MM.1S (cell line): ENCODE measurements around the gene VPS52.

Source experiments
- EZH2 ChIP-seq: fragments of 300-600 bp; sonication (generic); optimal IDR thresholded peaks from 2 replicates; pipeline ENCODE3; 2017; ENCODE audit warnings: low read depth, mild to moderate bottlenecking, antibody characterized with exemption, low read length, mixed read lengths
- EZH2phosphoT487 ChIP-seq: fragments of 300-600 bp; sonication (generic); IDR thresholded peaks from 2 replicates; pipeline ENCODE4 v1.6.1; 2018; ENCODE audit warnings: antibody characterized with exemption, low read length
- TF ChIP-seq, protein P1 (sequence below): fragments of 300-600 bp; sonication (generic); IDR thresholded peaks from 2 replicates; pipeline ENCODE4 v1.5.1; 2016; ENCODE audit warnings: antibody characterized with exemption, low read length, mixed read lengths

DNA sequence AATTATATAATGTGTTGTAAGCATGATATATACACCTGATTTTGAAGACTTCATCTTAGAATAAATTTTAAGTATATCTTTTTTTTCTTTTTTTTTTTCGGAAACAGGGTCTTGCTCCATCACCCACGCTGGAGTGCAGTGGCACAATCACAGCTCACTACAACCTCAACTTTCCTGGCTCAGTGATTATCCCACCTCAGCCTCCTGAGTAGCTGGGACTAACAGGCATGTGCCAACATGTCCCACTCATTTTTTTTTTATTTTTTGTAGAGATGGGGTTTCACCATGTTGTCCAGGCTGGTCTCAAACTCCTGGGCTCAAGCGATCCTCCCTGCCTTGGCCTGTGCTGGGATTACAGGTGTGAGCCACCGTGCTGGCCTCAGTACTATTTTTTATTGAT is 17.1 kb downstream of the VPS52 start:
- TF ChIP-seq, protein P1, sequence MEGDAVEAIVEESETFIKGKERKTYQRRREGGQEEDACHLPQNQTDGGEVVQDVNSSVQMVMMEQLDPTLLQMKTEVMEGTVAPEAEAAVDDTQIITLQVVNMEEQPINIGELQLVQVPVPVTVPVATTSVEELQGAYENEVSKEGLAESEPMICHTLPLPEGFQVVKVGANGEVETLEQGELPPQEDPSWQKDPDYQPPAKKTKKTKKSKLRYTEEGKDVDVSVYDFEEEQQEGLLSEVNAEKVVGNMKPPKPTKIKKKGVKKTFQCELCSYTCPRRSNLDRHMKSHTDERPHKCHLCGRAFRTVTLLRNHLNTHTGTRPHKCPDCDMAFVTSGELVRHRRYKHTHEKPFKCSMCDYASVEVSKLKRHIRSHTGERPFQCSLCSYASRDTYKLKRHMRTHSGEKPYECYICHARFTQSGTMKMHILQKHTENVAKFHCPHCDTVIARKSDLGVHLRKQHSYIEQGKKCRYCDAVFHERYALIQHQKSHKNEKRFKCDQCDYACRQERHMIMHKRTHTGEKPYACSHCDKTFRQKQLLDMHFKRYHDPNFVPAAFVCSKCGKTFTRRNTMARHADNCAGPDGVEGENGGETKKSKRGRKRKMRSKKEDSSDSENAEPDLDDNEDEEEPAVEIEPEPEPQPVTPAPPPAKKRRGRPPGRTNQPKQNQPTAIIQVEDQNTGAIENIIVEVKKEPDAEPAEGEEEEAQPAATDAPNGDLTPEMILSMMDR: no peak
- TF ChIP-seq EZH2phosphoT487 (no peak), EZH2 (no peak)
